ENCODE measurements around the gene RFXAP. TPM values are rescaled to one million over a fixed set of nuclear protein-coding genes. Genes with fewer than 3 reads are reported as not detected.

Gene RFXAP
- total RNA-seq, 4 donors from 2014 or later = 1.8 to 4.7 (median 2.2) TPM

DNA sequence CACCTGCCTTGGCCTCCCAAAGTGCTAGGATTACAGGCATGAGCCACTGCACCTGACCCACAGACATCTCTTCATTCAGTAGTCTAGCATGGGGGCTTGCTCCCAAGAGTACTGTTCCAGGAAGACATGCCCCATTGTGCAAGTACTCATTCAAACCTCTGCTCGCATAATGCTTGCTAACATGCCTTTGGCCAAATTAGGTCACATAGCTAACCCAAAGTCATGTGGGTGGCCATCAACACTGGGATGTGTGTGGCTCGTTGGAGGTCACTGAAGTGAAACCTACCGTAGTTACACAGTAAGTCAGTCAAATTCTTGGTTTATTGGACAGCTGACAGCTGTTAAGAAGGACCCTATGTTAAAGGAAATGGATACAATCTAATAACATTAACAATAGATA lies 20.3 kb downstream of the RFXAP start:
- no peaks in the 10 kb centered on the region for H3K9me3 ChIP-seq
- H3K27ac ChIP-seq = no peak overlapping the region
- no peaks in the 10 kb centered on the region for H3K4me1 ChIP-seq
- H3K36me3 ChIP-seq = no peaks in the 10 kb centered on the region
- no peak overlapping the region for H3K4me3 ChIP-seq
- no peak for DNase-seq (ENCODE audit: low spot score in 2 of 2)
- WGBS = 95% methylated on average over 3 of the region's 3 CpGs
- TF ChIP-seq, protein P1, sequence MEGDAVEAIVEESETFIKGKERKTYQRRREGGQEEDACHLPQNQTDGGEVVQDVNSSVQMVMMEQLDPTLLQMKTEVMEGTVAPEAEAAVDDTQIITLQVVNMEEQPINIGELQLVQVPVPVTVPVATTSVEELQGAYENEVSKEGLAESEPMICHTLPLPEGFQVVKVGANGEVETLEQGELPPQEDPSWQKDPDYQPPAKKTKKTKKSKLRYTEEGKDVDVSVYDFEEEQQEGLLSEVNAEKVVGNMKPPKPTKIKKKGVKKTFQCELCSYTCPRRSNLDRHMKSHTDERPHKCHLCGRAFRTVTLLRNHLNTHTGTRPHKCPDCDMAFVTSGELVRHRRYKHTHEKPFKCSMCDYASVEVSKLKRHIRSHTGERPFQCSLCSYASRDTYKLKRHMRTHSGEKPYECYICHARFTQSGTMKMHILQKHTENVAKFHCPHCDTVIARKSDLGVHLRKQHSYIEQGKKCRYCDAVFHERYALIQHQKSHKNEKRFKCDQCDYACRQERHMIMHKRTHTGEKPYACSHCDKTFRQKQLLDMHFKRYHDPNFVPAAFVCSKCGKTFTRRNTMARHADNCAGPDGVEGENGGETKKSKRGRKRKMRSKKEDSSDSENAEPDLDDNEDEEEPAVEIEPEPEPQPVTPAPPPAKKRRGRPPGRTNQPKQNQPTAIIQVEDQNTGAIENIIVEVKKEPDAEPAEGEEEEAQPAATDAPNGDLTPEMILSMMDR (IDR thresholded peaks at IDR 0.05) = no peak
- TF ChIP-seq POLR2AphosphoS5 (IDR thresholded peaks at IDR 0.05) (no peak), EP300 (IDR thresholded peaks at IDR 0.05) (no peak), POLR2A (IDR thresholded peaks at IDR 0.05) (no peak)
- H3K27me3 ChIP-seq = no peaks in the 10 kb centered on the region

- no peaks in the 10 kb centered on the region for H3K9me3 ChIP-seq
- TF ChIP-seq POLR2AphosphoS5 (IDR thresholded peaks at IDR 0.05) (no peak), POLR2A (IDR thresholded peaks at IDR 0.05) (no peak), EP300 (IDR thresholded peaks at IDR 0.05) (no peak)
- TF ChIP-seq, protein P1 (IDR thresholded peaks at IDR 0.05) = no peak
- H3K27ac ChIP-seq = no peak overlapping the region
- H3K4me1 ChIP-seq = no peaks in the 10 kb centered on the region
- DNase-seq (ENCODE audit: low spot score in 2 of 2) = no peak
- H3K27me3 ChIP-seq = no peaks in the 10 kb centered on the region
- H3K4me3 ChIP-seq = no peak overlapping the region
- WGBS = 91% methylated on average over 12 of the region's 12 CpGs
- H3K36me3 ChIP-seq = no peaks in the 10 kb centered on the region
Observed at GRCh38 chr13:36839981-36840380, 21.0 kb downstream of the RFXAP start.

DNA sequence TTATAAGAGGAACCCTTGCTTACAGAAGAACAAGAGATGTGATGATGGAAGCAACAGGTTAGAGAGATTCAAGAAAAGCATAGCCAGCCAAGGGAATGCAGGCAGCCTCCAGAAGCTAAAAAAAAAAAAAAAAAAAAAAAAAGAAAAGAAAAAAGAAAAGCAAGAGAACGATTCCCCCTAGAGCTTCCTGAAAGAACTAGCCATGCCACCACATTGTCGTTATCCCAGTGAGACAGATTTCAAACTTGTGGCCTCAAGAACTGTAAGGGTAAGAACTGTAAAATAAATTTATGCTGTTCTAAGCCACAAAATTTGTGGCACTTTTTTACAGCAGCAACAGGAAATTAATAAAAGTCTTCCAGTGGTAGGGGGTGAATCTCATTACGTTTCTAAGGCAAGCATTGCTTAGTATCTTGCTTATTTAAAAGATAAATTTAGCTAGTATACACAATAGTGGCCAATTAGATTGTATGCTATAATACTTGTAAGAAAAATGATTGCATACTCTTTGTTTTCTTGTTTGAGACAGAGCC lies 21.8 kb downstream of the RFXAP start:
- Histone ChIP-seq H3K36me3 (no peaks in the 10 kb centered on the region), H3K4me3 (no peak overlapping the region), H3K4me1 (no peaks in the 10 kb centered on the region), H3K9me3 (no peaks in the 10 kb centered on the region), H3K27me3 (no peaks in the 10 kb centered on the region), H3K27ac (no peak overlapping the region)
- WGBS = 56% methylated on average over 3 of the region's 3 CpGs
- no peak for DNase-seq (ENCODE audit: low spot score in 2 of 2)
- no peak for TF ChIP-seq POLR2AphosphoS5 (IDR thresholded peaks at IDR 0.05)
- TF ChIP-seq POLR2A (IDR thresholded peaks at IDR 0.05) = no peak
- TF ChIP-seq, protein P1 (IDR thresholded peaks at IDR 0.05) = no peak
- TF ChIP-seq EP300 (IDR thresholded peaks at IDR 0.05) = no peak

- no peaks in the 10 kb centered on the region for H3K27me3 ChIP-seq
- no peak for TF ChIP-seq EP300 (IDR thresholded peaks at IDR 0.05)
- TF ChIP-seq POLR2A (IDR thresholded peaks at IDR 0.05) = no peak
- TF ChIP-seq, protein P1 (IDR thresholded peaks at IDR 0.05) = no peak
- no peak for TF ChIP-seq POLR2AphosphoS5 (IDR thresholded peaks at IDR 0.05)
- no peaks in the 10 kb centered on the region for H3K36me3 ChIP-seq
- H3K9me3 ChIP-seq = no peaks in the 10 kb centered on the region
- 77% methylated on average over 5 of the region's 5 CpGs for WGBS
- H3K4me1 ChIP-seq = no peaks in the 10 kb centered on the region
- no peak for DNase-seq (ENCODE audit: low spot score in 2 of 2)
- H3K27ac ChIP-seq = no peak overlapping the region
- H3K4me3 ChIP-seq = no peak overlapping the region
Observed at GRCh38 chr13:36841391-36841790, 22.4 kb downstream of the RFXAP start.

- H3K27me3 ChIP-seq = no peaks in the 10 kb centered on the region
- no peaks in the 10 kb centered on the region for H3K4me1 ChIP-seq
- no peak overlapping the region for H3K27ac ChIP-seq
- peaks cover 2% of the 10 kb centered on the region for H3K36me3 ChIP-seq
- H3K4me3 ChIP-seq = no peak overlapping the region
- 61% methylated on average over 9 of the region's 9 CpGs for WGBS
- no peak for TF ChIP-seq EP300 (IDR thresholded peaks at IDR 0.05)
- no peak for TF ChIP-seq POLR2AphosphoS5 (IDR thresholded peaks at IDR 0.05)
- TF ChIP-seq POLR2A (IDR thresholded peaks at IDR 0.05) = no peak
- TF ChIP-seq, protein P1 (IDR thresholded peaks at IDR 0.05) = no peak
- H3K9me3 ChIP-seq = no peaks in the 10 kb centered on the region
- no peak for DNase-seq (ENCODE audit: low spot score in 2 of 2)
Observed at GRCh38 chr13:36847606-36848005, 28.6 kb downstream of the RFXAP start.
